ENCODE data around the gene NRN1L. TPM values are rescaled to one million over a fixed set of nuclear protein-coding genes. Genes with fewer than 3 reads are reported as not detected.

The NRN1L gene
- total RNA-seq, 1 donor from 2014 or later: 1.0 TPM

- no peak for TF ChIP-seq CTCF (IDR thresholded peaks at IDR 0.05; ENCODE audit: partially characterized antibody, unreplicated experiment)
- Mint-ChIP-seq H3K27me3 (ENCODE audit: unreplicated experiment) (peaks cover 3% of the 10 kb centered on the region), H3K4me3 (ENCODE audit: unreplicated experiment) (peak within 1 kb of the TSS; percentile 94), H3K27ac (ENCODE audit: unreplicated experiment) (peak within 1 kb of the TSS; percentile 91), H3K4me1 (ENCODE audit: low read depth, unreplicated experiment) (peaks cover 14% of the 10 kb centered on the region), H3K36me3 (ENCODE audit: unreplicated experiment) (no peaks in the 10 kb centered on the region), H3K9me3 (ENCODE audit: unreplicated experiment) (peaks cover 10% of the 10 kb centered on the region)
- DNase-seq: peak; percentile 88
Observed at GRCh38 chr16:67872631-67873434, 11.9 kb upstream of the NRN1L start, which contains the start of gene EDC4. TSS of gene EDC4 (plus strand) at chr16:67873052. CDS start at chr16:67873262, 210 bp downstream.

GRCh38 chr16:67873435-67874370 is 11.0 kb upstream of the NRN1L start:
- Mint-ChIP-seq H3K4me3 (ENCODE audit: unreplicated experiment) (peak overlapping the region; percentile 94), H3K9me3 (ENCODE audit: unreplicated experiment) (peaks cover 10% of the 10 kb centered on the region), H3K36me3 (ENCODE audit: unreplicated experiment) (no peaks in the 10 kb centered on the region), H3K27ac (ENCODE audit: unreplicated experiment) (peak overlapping the region; percentile 91), H3K4me1 (ENCODE audit: low read depth, unreplicated experiment) (peaks cover 14% of the 10 kb centered on the region), H3K27me3 (ENCODE audit: unreplicated experiment) (peaks cover 3% of the 10 kb centered on the region)
- no peak for DNase-seq
- TF ChIP-seq CTCF (IDR thresholded peaks at IDR 0.05; ENCODE audit: partially characterized antibody, unreplicated experiment): no peak

- peak overlapping the region; percentile 94 for H3K4me3 Mint-ChIP-seq (ENCODE audit: unreplicated experiment)
- H3K9me3 Mint-ChIP-seq (ENCODE audit: unreplicated experiment): peaks cover 12% of the 10 kb centered on the region
- TF ChIP-seq CTCF (IDR thresholded peaks at IDR 0.05; ENCODE audit: partially characterized antibody, unreplicated experiment): no peak
- peak overlapping the region; percentile 91 for H3K27ac Mint-ChIP-seq (ENCODE audit: unreplicated experiment)
- DNase-seq: no peak
- H3K4me1 Mint-ChIP-seq (ENCODE audit: low read depth, unreplicated experiment): peaks cover 14% of the 10 kb centered on the region
- no peaks in the 10 kb centered on the region for H3K36me3 Mint-ChIP-seq (ENCODE audit: unreplicated experiment)
- H3K27me3 Mint-ChIP-seq (ENCODE audit: unreplicated experiment): peaks cover 3% of the 10 kb centered on the region
Observed at GRCh38 chr16:67874372-67874771, 10.3 kb upstream of the NRN1L start.

GRCh38 chr16:67877064-67877463 is 7.6 kb upstream of the NRN1L start:
- no peak for DNase-seq
- peaks cover 6% of the 10 kb centered on the region for H3K27me3 Mint-ChIP-seq (ENCODE audit: unreplicated experiment)
- H3K4me3 Mint-ChIP-seq (ENCODE audit: unreplicated experiment): no peak overlapping the region
- no peaks in the 10 kb centered on the region for H3K36me3 Mint-ChIP-seq (ENCODE audit: unreplicated experiment)
- H3K27ac Mint-ChIP-seq (ENCODE audit: unreplicated experiment): no peak overlapping the region
- H3K4me1 Mint-ChIP-seq (ENCODE audit: low read depth, unreplicated experiment): peaks cover 14% of the 10 kb centered on the region
- peaks cover 10% of the 10 kb centered on the region for H3K9me3 Mint-ChIP-seq (ENCODE audit: unreplicated experiment)
- TF ChIP-seq CTCF (IDR thresholded peaks at IDR 0.05; ENCODE audit: partially characterized antibody, unreplicated experiment): no peak
